Vagina (tissue), 2 donors: ENCODE results near the gene LIG1. TPM values are rescaled to one million over a fixed set of nuclear protein-coding genes. Genes with fewer than 3 reads are reported as not detected.

Experiments
- DNase-seq, 2 donors: peaks; one replicate each; pipeline ENCODE4 v3.0.0-alpha.2; 2017; ENCODE audit errors: extremely low spot score in 2 of 2
- H3K27ac ChIP-seq: fragments of 200-600 bp; sonication (generic); one replicate; pipeline ENCODE4 v1.5.1; 2019
- H3K27me3 ChIP-seq: fragments of 200-600 bp; sonication (generic); one replicate; pipeline ENCODE4 v1.5.1; 2019
- H3K36me3 ChIP-seq, 2 donors: fragments of 200-600 bp; sonication (generic); one replicate each; pipeline ENCODE4 v1.5.1; 2017 to 2019
- H3K4me1 ChIP-seq: fragments of 200-600 bp; sonication (generic); one replicate; pipeline ENCODE4 v1.5.1; 2019
- H3K4me3 ChIP-seq, 2 donors: fragments of 200-600 bp; sonication (generic); 1 replicate in 1 of 2; 2 replicates in 1 of 2; pipeline ENCODE4 v1.5.1; 2016 to 2019
- H3K9me3 ChIP-seq: fragments of 200-600 bp; sonication (generic); one replicate; pipeline ENCODE4 v1.5.1; 2019
- CTCF ChIP-seq, 3 experiments: fragments of 450-650 bp in 2 of 3; fragments of 200-600 bp in 1 of 3; sonication (generic) in 1 of 3; IDR thresholded peaks; one replicate each; pipeline ENCODE4 v1.5.1; 2017 to 2019; ENCODE audit warnings: antibody characterized with exemption in 3 of 3, mild to moderate bottlenecking in 2 of 3, moderate library complexity in 2 of 3
- POLR2A ChIP-seq, 2 donors: fragments of 450-650 bp; IDR thresholded peaks; one replicate each; pipeline ENCODE4 v1.6.1; 2017; ENCODE audit warnings: antibody characterized with exemption in 2 of 2, mild to moderate bottlenecking in 2 of 2, moderate library complexity in 2 of 2
- POLR2AphosphoS5 ChIP-seq, 2 donors: sonication (generic); formaldehyde crosslinking; IDR thresholded peaks; one replicate each; pipeline ENCODE4 v1.9.0; 2017; ENCODE audit warnings: antibody characterized with exemption in 2 of 2, mild to moderate bottlenecking in 2 of 2, low read depth in 1 of 2; ENCODE audit not compliant: insufficient read depth in 1 of 2
- intact Hi-C: fragments of 100-400 bp; cut with DNase I; formaldehyde crosslinking; loops from one replicate; pipeline ENCODE4 v1.15.1; 2023
- total RNA-seq: library from RNA; depleted of rRNA; stranded (reverse); fragments of >200 nt; gene quantifications from one replicate; pipeline ENCODE4 v1.2.3, GENCODE V29; 2016

The LIG1 gene
- total RNA-seq, 1 donor from 2014 or later = 10.8 TPM

GRCh38 chr19:48181505-48181904 lies 11.4 kb upstream of the LIG1 start:
- Histone ChIP-seq H3K4me3 (no peak overlapping the region), H3K36me3 (peaks cover 0 to 7% of the 10 kb centered on the region in 2 donors), H3K27ac (no peak overlapping the region), H3K4me1 (no peaks in the 10 kb centered on the region), H3K27me3 (no peaks in the 10 kb centered on the region), H3K9me3 (peaks cover 5% of the 10 kb centered on the region)
- TF ChIP-seq POLR2A (IDR thresholded peaks at IDR 0.05) = no peak
- no peak for TF ChIP-seq POLR2AphosphoS5 (IDR thresholded peaks at IDR 0.05; ENCODE audit: insufficient read depth in 1 of 2, low read depth in 1 of 2)
- TF ChIP-seq CTCF (IDR thresholded peaks at IDR 0.05) = no peak
- DNase-seq = no peak
- intact Hi-C loops = no loop called here

- intact Hi-C loops = no loop called here
- DNase-seq = no peak
- Histone ChIP-seq H3K27ac (no peak overlapping the region), H3K27me3 (no peaks in the 10 kb centered on the region), H3K36me3 (peaks cover 0 to 15% of the 10 kb centered on the region in 2 donors), H3K9me3 (peaks cover 3% of the 10 kb centered on the region), H3K4me1 (peaks cover 8% of the 10 kb centered on the region), H3K4me3 (no peak overlapping the region)
- no peak for TF ChIP-seq POLR2AphosphoS5 (IDR thresholded peaks at IDR 0.05; ENCODE audit: insufficient read depth in 1 of 2, low read depth in 1 of 2)
- no peak for TF ChIP-seq CTCF (IDR thresholded peaks at IDR 0.05)
- no peak for TF ChIP-seq POLR2A (IDR thresholded peaks at IDR 0.05)
These were observed 6.1 kb upstream of the LIG1 start for GRCh38 chr19:48176226-48176625.

GRCh38 chr19:48175578-48175977 lies 5.4 kb upstream of the LIG1 start:
- intact Hi-C loops = no loop called here
- no peaks in the 10 kb centered on the region for H3K9me3 ChIP-seq
- no peak for DNase-seq
- H3K4me3 ChIP-seq = no peak overlapping the region
- peaks cover 13% of the 10 kb centered on the region for H3K4me1 ChIP-seq
- no peaks in the 10 kb centered on the region for H3K27me3 ChIP-seq
- TF ChIP-seq POLR2AphosphoS5 (IDR thresholded peaks at IDR 0.05; ENCODE audit: insufficient read depth in 1 of 2, low read depth in 1 of 2) (no peak), POLR2A (IDR thresholded peaks at IDR 0.05) (no peak), CTCF (IDR thresholded peaks at IDR 0.05) (no peak)
- H3K27ac ChIP-seq = no peak overlapping the region
- peaks cover 0 to 15% of the 10 kb centered on the region in 2 donors for H3K36me3 ChIP-seq

GRCh38 chr19:48174445-48175030 lies 4.4 kb upstream of the LIG1 start:
- no peak for DNase-seq
- peaks cover 0 to 15% of the 10 kb centered on the region in 2 donors for H3K36me3 ChIP-seq
- intact Hi-C loops = no loop called here
- TF ChIP-seq POLR2AphosphoS5 (IDR thresholded peaks at IDR 0.05; ENCODE audit: insufficient read depth in 1 of 2, low read depth in 1 of 2) (no peak), POLR2A (IDR thresholded peaks at IDR 0.05) (no peak), CTCF (IDR thresholded peaks at IDR 0.05) (no peak)
- H3K4me3 ChIP-seq = no peak overlapping the region
- H3K27me3 ChIP-seq = no peaks in the 10 kb centered on the region
- H3K4me1 ChIP-seq = peaks cover 14% of the 10 kb centered on the region
- H3K27ac ChIP-seq = no peak overlapping the region
- no peaks in the 10 kb centered on the region for H3K9me3 ChIP-seq

- Histone ChIP-seq H3K36me3 (peaks cover 0 to 15% of the 10 kb centered on the region in 2 donors), H3K9me3 (no peaks in the 10 kb centered on the region), H3K4me1 (peaks cover 20% of the 10 kb centered on the region), H3K27me3 (no peaks in the 10 kb centered on the region), H3K4me3 (no peak overlapping the region), H3K27ac (no peak overlapping the region)
- intact Hi-C loops = no loop called here
- TF ChIP-seq CTCF (IDR thresholded peaks at IDR 0.05) (no peak), POLR2A (IDR thresholded peaks at IDR 0.05) (no peak), POLR2AphosphoS5 (IDR thresholded peaks at IDR 0.05; ENCODE audit: insufficient read depth in 1 of 2, low read depth in 1 of 2) (no peak)
- DNase-seq = no peak
These were observed 1.6 kb upstream of the LIG1 start for GRCh38 chr19:48171710-48172109.
